HepG2 (cell line): Measurements from ENCODE around the gene THBS2. TPM values are rescaled to one million over a fixed set of nuclear protein-coding genes. Genes with fewer than 3 reads are reported as not detected.

ENCODE experiments used
- CBX5 ChIP-seq: sonication (generic); formaldehyde crosslinking; IDR thresholded peaks from 2 replicates; pipeline ENCODE4 v1.4.0; 2020; ENCODE audit warnings: missing genetic modification reagents, borderline replicate concordance
- FLYWCH1 ChIP-seq: sonication (generic); formaldehyde crosslinking; IDR thresholded peaks from 2 replicates; pipeline ENCODE4 v1.8.1; 2023; ENCODE audit warnings: mild to moderate bottlenecking, missing genetic modification reagents
- HNRNPK ChIP-seq: fragments of 200-400 bp; formaldehyde crosslinking; IDR thresholded peaks from 2 replicates; pipeline ENCODE4 v1.6.1; 2018; ENCODE audit warnings: low read length, low read depth, moderate library complexity, mild to moderate bottlenecking; ENCODE audit not compliant: poor library complexity, severe bottlenecking
- ISX ChIP-seq: sonication (generic); formaldehyde crosslinking; conservative IDR thresholded peaks from 2 replicates; pipeline ENCODE4 v1.5.0; 2020; ENCODE audit warnings: missing genetic modification reagents
- JUN ChIP-seq: sonication (generic); formaldehyde crosslinking; IDR thresholded peaks from 2 replicates; pipeline ENCODE4 v1.4.0; 2020; ENCODE audit warnings: mild to moderate bottlenecking, missing genetic modification reagents
- PAF1 ChIP-seq: IDR thresholded peaks from 2 replicates; pipeline ENCODE4 v1.6.1; 2016; ENCODE audit warnings: missing genetic modification reagents, missing compliant biosample characterization
- ZNF563 ChIP-seq: sonication (generic); formaldehyde crosslinking; IDR thresholded peaks from 2 replicates; pipeline ENCODE4 v1.8.0; 2022; ENCODE audit warnings: mild to moderate bottlenecking, moderate library complexity, missing genetic modification reagents
- ZNF878 ChIP-seq: sonication (generic); formaldehyde crosslinking; IDR thresholded peaks from 2 replicates; pipeline ENCODE4 v1.8.1; 2023; ENCODE audit warnings: mild to moderate bottlenecking, missing genetic modification reagents, moderate library complexity
- polyA plus RNA-seq, 8 experiments: library from polyadenylated mRNA; depleted of rRNA in 3 of 8; stranded (reverse) in 7 of 8; unstranded in 1 of 8; fragments of >200 nt; fragmentation: Illumina TruSeq in 4 of 8; extraction: Trizol in 4 of 8; gene quantifications; 2 replicates each; pipeline versions ENCODE4 v1.2.1 to v1.2.3, GENCODE V29; 2011 to 2016; ENCODE audit warnings: low read depth in 4 of 8, missing spikeins in 1 of 8, mixed read lengths in 1 of 8; ENCODE audit not compliant: insufficient read depth in 1 of 8
- total RNA-seq, 5 experiments: library from RNA; depleted of rRNA; stranded (reverse); fragments of >200 nt; fragmentation: Illumina TruSeq; extraction: Trizol; gene quantifications; 2 replicates each; pipeline ENCODE4 v1.2.3, GENCODE V29; 2016; ENCODE audit warnings: low read depth in 1 of 5
- TF ChIP-seq, protein P1 (sequence below): sonication (generic); formaldehyde crosslinking; IDR thresholded peaks from 2 replicates; pipeline ENCODE4 v1.4.0; 2020; ENCODE audit warnings: mild to moderate bottlenecking, missing genetic modification reagents
- TF ChIP-seq, protein P2 (sequence below): sonication (generic); formaldehyde crosslinking; IDR thresholded peaks from 2 replicates; pipeline ENCODE4 v1.5.0; 2020; ENCODE audit warnings: mild to moderate bottlenecking, missing genetic modification reagents, borderline replicate concordance
- TF ChIP-seq, protein P3 (sequence below): sonication (generic); formaldehyde crosslinking; IDR thresholded peaks from 2 replicates; pipeline ENCODE4 v1.4.0; 2020; ENCODE audit warnings: missing genetic modification reagents, borderline replicate concordance

The THBS2 gene
- total and polyA plus RNA-seq, 2 of the 13 experiments (the other 11 are each of a cell fraction or from before 2014, with no cell fraction given): 0.12 to 0.15 TPM

DNA sequence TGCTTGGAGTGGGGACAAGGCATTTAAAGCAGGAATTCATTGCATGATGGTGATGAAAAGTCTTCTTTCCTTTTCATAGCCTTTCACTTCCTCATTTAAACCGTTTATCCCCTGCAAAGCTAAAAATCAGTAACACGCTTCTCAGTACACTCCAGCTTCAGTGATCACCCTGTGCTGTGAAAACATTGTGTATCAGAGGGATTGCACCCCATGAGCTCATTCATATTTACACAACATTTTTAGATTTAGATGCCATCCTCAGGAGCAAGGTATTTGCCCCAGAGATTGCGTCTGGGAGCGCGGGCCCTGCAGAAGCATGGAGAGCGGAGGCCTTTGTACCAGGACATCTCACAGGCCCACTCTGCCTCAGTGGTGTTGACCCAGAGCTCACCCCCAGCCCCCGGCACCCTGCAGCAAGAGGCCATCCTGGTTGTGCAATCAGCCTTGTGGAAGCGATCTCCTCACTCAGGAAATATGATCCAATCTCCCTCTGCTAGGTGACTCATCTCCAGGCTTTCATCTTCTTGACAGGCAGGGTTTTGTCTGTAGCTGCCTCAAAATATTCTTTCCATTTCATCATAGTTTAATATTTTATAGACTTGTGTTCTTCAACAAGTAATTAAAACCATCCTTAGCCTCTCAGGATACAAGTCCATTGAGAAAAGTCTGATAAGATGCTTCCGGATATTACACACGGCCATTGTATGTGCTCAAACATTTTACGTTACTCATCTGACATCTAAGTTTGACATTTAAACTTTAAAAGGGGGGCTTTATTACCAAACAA is 38.9 kb upstream of the THBS2 start (continued):
- TF ChIP-seq, protein P1, sequence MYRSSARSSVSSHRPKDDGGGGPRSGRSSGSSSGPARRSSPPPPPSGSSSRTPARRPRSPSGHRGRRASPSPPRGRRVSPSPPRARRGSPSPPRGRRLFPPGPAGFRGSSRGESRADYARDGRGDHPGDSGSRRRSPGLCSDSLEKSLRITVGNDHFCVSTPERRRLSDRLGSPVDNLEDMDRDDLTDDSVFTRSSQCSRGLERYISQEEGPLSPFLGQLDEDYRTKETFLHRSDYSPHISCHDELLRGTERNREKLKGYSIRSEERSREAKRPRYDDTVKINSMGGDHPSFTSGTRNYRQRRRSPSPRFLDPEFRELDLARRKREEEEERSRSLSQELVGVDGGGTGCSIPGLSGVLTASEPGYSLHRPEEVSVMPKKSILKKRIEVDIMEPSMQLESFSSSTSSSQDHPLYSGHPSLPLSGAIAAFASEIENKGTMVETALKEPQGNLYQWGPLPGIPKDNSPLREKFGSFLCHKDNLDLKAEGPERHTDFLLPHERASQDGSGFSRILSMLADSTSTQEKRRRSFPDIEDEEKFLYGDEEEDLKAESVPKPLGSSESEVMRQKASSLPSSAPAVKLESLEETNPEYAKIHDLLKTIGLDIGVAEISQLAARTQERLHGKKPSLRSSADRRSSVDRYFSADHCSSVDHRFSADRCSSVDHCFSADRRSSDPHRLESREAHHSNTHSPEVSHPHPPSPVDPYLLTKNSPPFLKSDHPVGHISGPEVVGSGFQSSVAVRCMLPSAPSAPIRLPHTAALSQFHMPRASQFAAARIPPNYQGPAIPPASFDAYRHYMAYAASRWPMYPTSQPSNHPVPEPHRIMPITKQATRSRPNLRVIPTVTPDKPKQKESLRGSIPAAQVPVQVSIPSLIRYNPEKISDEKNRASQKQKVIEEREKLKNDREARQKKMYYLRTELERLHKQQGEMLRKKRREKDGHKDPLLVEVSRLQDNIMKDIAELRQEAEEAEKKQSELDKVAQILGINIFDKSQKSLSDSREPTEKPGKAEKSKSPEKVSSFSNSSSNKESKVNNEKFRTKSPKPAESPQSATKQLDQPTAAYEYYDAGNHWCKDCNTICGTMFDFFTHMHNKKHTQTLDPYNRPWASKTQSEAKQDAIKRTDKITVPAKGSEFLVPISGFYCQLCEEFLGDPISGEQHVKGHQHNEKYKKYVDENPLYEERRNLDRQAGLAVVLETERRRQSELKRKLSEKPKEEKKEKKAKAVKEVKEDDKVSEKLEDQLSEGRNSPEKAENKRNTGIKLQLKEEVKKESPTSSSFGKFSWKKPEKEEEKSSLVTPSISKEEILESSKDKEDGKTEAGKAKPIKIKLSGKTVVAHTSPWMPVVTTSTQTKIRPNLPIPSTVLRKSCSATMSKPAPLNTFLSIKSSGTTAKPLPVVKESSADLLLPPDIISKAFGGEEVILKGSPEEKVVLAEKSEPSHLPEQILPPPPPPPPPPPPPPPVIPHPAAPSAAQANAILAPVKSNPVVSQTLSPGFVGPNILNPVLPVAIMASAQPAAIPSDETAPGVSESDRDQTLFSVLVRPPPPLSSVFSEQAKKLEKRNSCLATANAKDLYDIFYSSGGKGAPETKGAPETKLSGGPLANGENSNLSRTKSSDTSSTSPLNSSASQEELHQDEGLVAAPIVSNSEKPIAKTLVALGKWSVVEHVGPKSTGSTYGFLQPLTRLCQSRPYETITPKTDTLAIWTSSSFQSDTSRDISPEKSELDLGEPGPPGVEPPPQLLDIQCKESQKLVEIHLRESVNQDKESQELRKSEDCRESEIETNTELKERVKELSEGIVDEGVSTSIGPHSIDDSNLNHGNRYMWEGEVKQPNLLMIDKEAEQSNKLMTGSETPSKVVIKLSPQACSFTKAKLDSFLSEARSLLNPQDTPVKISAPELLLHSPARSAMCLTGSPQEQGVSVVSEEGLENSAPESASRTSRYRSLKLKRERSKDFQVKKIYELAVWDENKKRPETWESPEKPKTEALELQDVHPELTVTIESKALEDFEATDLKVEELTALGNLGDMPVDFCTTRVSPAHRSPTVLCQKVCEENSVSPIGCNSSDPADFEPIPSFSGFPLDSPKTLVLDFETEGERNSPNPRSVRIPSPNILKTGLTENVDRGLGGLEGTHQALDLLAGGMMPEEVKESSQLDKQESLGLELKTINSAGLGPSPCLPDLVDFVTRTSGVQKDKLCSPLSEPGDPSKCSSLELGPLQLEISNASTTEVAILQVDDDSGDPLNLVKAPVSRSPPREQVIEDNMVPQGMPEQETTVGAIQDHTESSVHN (CRISPR knock-in tag): peak; percentile 60; the same call in 1 of the 2 replicates
- peak; percentile 95 for TF ChIP-seq ZNF878 (CRISPR knock-in tag)
- no peak for TF ChIP-seq ZNF563
- TF ChIP-seq PAF1 (CRISPR knock-in tag): no peak
- TF ChIP-seq FLYWCH1 (CRISPR knock-in tag): no peak
- TF ChIP-seq ISX (CRISPR knock-in tag): no peak
- TF ChIP-seq, protein P2, sequence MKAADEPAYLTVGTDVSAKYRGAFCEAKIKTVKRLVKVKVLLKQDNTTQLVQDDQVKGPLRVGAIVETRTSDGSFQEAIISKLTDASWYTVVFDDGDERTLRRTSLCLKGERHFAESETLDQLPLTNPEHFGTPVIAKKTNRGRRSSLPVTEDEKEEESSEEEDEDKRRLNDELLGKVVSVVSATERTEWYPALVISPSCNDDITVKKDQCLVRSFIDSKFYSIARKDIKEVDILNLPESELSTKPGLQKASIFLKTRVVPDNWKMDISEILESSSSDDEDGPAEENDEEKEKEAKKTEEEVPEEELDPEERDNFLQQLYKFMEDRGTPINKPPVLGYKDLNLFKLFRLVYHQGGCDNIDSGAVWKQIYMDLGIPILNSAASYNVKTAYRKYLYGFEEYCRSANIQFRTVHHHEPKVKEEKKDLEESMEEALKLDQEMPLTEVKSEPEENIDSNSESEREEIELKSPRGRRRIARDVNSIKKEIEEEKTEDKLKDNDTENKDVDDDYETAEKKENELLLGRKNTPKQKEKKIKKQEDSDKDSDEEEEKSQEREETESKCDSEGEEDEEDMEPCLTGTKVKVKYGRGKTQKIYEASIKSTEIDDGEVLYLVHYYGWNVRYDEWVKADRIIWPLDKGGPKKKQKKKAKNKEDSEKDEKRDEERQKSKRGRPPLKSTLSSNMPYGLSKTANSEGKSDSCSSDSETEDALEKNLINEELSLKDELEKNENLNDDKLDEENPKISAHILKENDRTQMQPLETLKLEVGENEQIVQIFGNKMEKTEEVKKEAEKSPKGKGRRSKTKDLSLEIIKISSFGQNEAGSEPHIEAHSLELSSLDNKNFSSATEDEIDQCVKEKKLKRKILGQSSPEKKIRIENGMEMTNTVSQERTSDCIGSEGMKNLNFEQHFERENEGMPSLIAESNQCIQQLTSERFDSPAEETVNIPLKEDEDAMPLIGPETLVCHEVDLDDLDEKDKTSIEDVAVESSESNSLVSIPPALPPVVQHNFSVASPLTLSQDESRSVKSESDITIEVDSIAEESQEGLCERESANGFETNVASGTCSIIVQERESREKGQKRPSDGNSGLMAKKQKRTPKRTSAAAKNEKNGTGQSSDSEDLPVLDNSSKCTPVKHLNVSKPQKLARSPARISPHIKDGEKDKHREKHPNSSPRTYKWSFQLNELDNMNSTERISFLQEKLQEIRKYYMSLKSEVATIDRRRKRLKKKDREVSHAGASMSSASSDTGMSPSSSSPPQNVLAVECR (CRISPR knock-in tag): peak; percentile 54; the same call in 1 of the 2 replicates
- TF ChIP-seq, protein P3, sequence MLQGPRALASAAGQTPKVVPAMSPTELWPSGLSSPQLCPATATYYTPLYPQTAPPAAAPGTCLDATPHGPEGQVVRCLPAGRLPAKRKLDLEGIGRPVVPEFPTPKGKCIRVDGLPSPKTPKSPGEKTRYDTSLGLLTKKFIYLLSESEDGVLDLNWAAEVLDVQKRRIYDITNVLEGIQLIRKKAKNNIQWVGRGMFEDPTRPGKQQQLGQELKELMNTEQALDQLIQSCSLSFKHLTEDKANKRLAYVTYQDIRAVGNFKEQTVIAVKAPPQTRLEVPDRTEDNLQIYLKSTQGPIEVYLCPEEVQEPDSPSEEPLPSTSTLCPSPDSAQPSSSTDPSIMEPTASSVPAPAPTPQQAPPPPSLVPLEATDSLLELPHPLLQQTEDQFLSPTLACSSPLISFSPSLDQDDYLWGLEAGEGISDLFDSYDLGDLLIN: no peak
- TF ChIP-seq CBX5 (CRISPR knock-in tag): peak; percentile 99; the same call in 1 of the 2 replicates
- peak; percentile 97 for TF ChIP-seq JUN
- no peak for TF ChIP-seq HNRNPK
